GM20000 (cell line): Measurements from ENCODE around the gene WWC2.

Source experiments
- DNase-seq: peaks from one replicate; pipeline ENCODE4 v3.0.0; 2012; ENCODE audit warnings: low spot score
- TF ChIP-seq, protein P1 (sequence below): IDR thresholded peaks from 2 replicates; pipeline ENCODE4 v1.5.1; 2012; ENCODE audit warnings: mild to moderate bottlenecking, control low read depth; ENCODE audit errors: extremely low read depth, missing control alignments

Gene WWC2

DNA sequence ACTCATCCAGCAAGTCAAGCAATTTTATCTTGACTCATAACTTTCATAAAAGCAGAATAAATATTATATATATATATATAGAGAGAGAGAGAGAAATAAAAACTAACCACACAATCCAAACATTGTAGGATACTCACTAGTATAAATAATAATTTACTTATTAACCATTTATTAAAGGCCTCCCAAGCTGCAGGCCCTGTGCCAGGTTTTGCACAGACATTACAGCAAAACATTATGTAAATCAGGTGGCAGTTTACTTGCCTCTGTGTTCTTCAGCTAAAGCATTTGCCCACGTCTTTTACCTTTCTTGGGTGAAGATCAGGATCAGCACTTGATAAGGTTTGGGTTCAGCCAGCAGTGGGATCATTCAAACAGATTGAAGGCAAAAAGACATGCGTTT is 145.4 kb downstream of the WWC2 start:
- no peak for DNase-seq
- TF ChIP-seq, protein P1, sequence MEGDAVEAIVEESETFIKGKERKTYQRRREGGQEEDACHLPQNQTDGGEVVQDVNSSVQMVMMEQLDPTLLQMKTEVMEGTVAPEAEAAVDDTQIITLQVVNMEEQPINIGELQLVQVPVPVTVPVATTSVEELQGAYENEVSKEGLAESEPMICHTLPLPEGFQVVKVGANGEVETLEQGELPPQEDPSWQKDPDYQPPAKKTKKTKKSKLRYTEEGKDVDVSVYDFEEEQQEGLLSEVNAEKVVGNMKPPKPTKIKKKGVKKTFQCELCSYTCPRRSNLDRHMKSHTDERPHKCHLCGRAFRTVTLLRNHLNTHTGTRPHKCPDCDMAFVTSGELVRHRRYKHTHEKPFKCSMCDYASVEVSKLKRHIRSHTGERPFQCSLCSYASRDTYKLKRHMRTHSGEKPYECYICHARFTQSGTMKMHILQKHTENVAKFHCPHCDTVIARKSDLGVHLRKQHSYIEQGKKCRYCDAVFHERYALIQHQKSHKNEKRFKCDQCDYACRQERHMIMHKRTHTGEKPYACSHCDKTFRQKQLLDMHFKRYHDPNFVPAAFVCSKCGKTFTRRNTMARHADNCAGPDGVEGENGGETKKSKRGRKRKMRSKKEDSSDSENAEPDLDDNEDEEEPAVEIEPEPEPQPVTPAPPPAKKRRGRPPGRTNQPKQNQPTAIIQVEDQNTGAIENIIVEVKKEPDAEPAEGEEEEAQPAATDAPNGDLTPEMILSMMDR, result no peak

DNA sequence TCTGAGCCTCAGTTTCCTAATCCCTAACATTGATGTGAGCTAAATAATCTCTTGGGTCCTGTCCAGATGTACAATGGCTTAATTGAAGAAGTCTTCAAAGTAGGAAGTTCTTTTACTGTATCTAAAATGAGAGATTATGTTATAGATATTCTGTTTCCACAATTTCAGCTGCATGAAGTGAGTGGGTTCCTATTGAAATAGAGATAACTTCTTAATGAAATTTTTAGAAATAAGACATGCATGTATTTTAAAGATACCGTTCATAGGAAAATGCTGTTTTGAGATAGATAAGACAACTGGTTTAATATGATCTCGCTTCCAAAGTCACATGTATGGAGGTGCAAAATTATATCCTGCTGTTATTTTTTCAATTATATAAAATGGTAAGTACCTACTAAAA is 149.1 kb downstream of the WWC2 start:
- TF ChIP-seq, protein P1, result no peak
- DNase-seq, result no peak

DNA sequence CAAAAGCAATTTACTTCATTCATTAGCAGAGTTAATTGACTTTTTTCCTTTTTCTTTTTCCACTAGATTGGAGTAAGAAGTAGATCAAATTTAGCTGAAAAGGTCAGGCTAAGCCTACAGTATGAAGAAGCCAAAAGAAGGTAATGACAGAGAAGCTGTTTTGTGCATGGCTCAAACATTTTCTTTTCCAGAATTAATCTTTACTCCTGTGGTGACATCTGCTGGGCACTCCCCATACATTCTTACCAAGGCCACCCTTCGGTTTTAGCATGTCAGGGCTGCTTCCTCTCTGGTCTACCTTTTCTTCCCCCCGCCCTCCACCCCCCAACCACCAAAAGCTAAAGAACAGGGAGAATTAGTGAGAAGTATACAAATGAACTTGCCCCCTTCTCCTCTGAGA is 150.8 kb downstream of the WWC2 start:
- DNase-seq, result peak; percentile 10
- TF ChIP-seq, protein P1, result no peak

DNA sequence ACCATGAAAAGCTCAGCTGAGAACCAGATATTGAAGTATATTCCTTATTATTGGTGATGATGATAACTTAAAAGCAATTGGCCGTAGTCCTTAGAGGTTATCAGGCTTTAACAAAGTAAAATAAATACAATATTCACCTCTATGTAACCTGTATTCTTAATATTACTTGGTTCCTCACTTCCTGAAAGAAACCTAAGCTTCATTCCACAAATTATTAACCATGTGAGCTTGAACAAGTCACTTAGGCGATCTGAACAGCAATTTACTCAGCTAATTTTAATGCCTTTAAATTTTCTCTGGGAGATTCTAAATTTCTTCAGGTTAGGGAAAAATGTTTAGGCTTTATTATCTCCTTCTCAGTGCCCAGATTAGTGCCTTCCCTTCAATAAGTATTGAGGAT is 151.8 kb downstream of the WWC2 start:
- no peak for DNase-seq
- TF ChIP-seq, protein P1, result no peak

DNA sequence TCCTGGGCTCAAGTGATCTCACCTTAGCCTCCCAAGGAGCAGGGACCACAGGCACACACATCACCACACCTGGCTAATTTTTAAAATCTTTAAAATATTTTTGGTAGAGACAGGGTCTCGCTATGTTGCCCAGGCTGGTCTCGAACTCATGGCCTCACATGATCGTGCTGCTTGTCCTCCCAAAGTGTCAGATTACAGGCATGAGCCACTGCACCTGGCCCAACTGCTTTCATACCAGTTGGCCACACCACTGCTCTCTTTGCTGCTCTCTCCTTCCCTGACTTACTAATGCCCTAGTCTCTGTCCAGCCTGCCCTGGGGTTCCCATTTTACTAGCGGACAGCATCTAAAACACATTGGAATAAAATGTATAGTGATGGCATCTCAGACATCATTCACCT is 153.9 kb downstream of the WWC2 start:
- no peak for DNase-seq
- TF ChIP-seq, protein P1, result no peak

DNA sequence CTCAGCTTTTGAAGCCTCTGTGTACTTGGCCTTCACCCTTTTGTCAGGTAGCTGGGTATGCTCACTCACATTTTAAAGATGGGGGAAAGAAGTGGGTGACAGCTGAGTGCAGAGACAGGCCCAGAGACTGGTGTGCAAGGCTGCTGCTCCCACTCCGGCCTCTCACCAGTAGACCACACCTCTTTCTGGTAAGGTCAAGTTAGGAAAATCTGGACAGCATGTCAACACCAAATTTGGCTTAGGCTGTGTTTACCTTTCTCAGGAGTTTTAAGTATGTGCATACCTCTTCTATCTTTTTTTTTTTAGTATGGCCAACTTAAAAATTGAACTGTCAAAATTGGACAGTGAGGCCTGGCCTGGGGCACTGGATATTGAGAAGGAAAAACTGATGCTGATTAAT is 154.4 kb downstream of the WWC2 start:
- no peak for DNase-seq
- TF ChIP-seq, protein P1, result no peak

DNA sequence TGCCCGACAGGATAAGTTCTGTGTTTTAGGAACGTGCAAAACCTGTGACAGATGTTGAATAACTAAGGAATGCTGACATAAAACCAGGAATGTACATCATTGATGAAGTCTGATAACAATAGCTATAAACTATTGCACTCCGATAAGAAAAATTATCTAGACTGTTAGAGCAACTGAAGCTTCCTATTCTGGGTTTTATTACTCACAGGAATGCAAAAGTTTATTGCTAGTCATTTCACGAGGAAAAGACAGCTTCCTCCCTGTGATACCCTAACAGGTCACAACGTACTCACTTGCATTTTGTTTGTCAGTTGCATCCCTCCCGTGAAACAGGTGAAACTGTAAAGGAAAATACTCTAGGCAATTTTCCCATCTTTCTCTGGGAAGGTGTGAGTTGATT is 155.1 kb downstream of the WWC2 start:
- no peak for DNase-seq
- TF ChIP-seq, protein P1, result no peak
